ENCODE results near the gene ROBO2. TPM values are rescaled to one million over a fixed set of nuclear protein-coding genes. Genes with fewer than 3 reads are reported as not detected.

ROBO2 gene
- total RNA-seq, 4 donors from 2014 or later, result 0.30 to 4.3 (median 2.0) TPM

DNA sequence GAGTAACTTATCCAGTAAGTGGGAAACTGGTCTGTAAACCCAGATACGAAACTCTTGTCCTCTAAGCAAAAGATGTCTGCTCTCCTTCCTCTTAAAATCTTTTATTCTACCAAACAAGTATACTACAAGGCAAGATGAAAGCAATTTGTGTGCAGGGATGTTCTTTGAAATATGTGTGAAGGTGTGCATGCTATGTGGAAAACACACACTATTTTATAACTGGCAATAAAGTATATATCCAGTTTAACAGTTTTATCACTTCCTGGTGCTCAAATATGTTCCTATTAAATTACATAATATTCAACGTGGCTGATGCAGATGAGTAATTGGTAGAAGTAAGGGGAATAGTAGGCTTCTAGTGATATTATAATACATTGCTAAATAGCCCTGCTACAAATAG lies 566.5 kb downstream of the ROBO2 start:
- H3K4me3 ChIP-seq (ENCODE audit: low read depth, poor library complexity, severe bottlenecking), result no peak overlapping the region
- no peak for TF ChIP-seq POLR2A (IDR thresholded peaks at IDR 0.05)
- TF ChIP-seq, protein P1, sequence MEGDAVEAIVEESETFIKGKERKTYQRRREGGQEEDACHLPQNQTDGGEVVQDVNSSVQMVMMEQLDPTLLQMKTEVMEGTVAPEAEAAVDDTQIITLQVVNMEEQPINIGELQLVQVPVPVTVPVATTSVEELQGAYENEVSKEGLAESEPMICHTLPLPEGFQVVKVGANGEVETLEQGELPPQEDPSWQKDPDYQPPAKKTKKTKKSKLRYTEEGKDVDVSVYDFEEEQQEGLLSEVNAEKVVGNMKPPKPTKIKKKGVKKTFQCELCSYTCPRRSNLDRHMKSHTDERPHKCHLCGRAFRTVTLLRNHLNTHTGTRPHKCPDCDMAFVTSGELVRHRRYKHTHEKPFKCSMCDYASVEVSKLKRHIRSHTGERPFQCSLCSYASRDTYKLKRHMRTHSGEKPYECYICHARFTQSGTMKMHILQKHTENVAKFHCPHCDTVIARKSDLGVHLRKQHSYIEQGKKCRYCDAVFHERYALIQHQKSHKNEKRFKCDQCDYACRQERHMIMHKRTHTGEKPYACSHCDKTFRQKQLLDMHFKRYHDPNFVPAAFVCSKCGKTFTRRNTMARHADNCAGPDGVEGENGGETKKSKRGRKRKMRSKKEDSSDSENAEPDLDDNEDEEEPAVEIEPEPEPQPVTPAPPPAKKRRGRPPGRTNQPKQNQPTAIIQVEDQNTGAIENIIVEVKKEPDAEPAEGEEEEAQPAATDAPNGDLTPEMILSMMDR (IDR thresholded peaks at IDR 0.05), result no peak
- intact Hi-C loops (cut with DNase I; ENCODE audit: low total_unique reads), result no loop called here
- no peak for DNase-seq (ENCODE audit: low spot score in 2 of 2)
- 65 to 69% methylated on average over 2 of the region's 2 CpGs for WGBS, 2 donors

DNA sequence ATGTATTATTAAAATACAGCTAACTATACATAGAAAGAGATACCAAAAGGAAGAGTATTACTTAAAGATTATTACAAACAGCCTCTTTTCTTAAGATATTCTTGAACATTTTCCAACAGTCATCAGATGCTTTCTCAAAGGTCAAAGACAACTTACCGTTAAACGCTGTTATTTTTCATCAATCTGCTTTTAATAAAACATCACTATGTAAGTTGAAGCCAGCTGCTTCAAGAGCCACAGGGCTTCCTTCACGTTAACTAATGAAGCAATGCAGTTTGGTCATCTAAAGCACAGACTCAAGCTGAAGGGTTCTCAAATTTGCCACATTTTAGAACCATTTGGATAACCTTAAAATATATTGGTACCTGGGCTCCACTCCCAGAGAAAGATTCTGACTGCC lies 578.8 kb downstream of the ROBO2 start:
- no peak for DNase-seq (ENCODE audit: low spot score in 2 of 2)
- no peak overlapping the region for H3K4me3 ChIP-seq (ENCODE audit: low read depth, poor library complexity, severe bottlenecking)
- TF ChIP-seq, protein P1 (IDR thresholded peaks at IDR 0.05), result no peak
- no peak for TF ChIP-seq POLR2A (IDR thresholded peaks at IDR 0.05)
- WGBS, 2 donors, result 49 to 67% methylated on average over 3 of the region's 3 CpGs
- intact Hi-C loops (cut with DNase I; ENCODE audit: low total_unique reads), result no loop called here

DNA sequence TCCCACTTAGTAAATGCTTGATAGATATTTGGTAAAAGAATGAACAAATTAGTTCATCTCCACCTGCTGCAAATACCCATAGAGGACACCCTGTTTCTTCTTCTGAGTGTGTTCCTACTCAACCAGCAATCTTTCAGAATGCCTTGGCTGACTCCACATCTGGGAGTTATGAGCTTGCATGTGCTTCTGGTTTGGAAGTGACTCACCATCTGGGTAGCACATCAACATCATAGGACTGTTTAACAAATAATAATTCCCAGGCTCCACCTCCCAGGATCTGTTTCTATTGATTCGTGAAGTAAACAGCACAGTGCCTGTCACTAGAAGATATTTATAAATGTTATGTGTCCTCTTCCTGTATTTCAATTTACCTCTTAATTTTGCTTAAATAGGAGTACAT lies 580.1 kb downstream of the ROBO2 start:
- WGBS, 2 donors, result 57 to 66% methylated on average over 1 of the region's 1 CpG
- intact Hi-C loops (cut with DNase I; ENCODE audit: low total_unique reads), result no loop called here
- peak in 1 of 2 donors; percentile 66 for DNase-seq (ENCODE audit: low spot score in 2 of 2)
- TF ChIP-seq, protein P1 (IDR thresholded peaks at IDR 0.05), result no peak
- no peak for TF ChIP-seq POLR2A (IDR thresholded peaks at IDR 0.05)
- no peak overlapping the region for H3K4me3 ChIP-seq (ENCODE audit: low read depth, poor library complexity, severe bottlenecking)

DNA sequence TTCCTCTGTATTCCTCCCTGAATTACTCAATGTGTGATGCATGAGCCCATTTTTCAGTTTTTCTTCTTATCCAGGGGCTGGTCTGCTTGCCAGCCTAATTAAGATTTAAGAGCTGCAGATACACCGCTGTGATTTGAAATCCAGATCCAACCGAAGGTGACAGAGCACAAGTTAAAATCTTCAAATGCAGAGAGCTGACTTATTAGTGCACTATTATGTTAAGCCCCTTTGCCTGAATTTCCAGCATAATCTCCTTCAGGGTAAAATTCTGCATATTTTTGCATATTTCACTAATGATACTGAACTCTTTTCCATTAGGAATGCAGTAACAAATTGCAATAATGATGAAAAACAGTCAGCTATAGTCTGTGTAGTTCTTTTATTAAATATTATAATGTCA lies 583.6 kb downstream of the ROBO2 start:
- no peak for DNase-seq (ENCODE audit: low spot score in 2 of 2)

DNA sequence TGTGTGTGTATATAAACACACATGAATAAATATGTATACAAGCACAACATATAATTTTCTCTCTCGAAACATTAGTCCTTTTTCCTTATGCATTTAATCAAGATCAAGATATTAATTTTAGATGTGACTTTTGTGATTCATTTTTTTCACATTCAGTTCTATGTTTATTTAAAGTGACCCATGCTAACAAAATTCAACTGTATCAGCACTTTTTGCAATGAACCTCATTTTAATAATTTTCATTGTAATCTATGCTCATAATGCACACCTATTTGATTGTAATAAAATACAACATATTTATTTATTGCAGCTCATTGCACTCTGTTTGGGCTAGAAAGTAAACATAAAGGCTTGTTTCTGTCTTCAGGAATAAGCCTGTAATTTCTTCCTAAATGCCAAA lies 586.3 kb downstream of the ROBO2 start:
- WGBS, 2 donors, result 96% methylated on average over 1 of the region's 1 CpG
- intact Hi-C loops (cut with DNase I; ENCODE audit: low total_unique reads), result no loop called here
- TF ChIP-seq POLR2A (IDR thresholded peaks at IDR 0.05), result no peak
- TF ChIP-seq, protein P1 (IDR thresholded peaks at IDR 0.05), result no peak
- no peak for DNase-seq (ENCODE audit: low spot score in 2 of 2)
- no peak overlapping the region for H3K4me3 ChIP-seq (ENCODE audit: low read depth, poor library complexity, severe bottlenecking)

More for the DNA sequence above, 583.6 kb downstream of the ROBO2 start:
- intact Hi-C loops (cut with DNase I; ENCODE audit: low total_unique reads), result no loop called here
- no peak for TF ChIP-seq POLR2A (IDR thresholded peaks at IDR 0.05)
- TF ChIP-seq, protein P1 (IDR thresholded peaks at IDR 0.05), result no peak
- 84 to 88% methylated on average over 2 of the region's 2 CpGs for WGBS, 2 donors
- no peak overlapping the region for H3K4me3 ChIP-seq (ENCODE audit: low read depth, poor library complexity, severe bottlenecking)

DNA sequence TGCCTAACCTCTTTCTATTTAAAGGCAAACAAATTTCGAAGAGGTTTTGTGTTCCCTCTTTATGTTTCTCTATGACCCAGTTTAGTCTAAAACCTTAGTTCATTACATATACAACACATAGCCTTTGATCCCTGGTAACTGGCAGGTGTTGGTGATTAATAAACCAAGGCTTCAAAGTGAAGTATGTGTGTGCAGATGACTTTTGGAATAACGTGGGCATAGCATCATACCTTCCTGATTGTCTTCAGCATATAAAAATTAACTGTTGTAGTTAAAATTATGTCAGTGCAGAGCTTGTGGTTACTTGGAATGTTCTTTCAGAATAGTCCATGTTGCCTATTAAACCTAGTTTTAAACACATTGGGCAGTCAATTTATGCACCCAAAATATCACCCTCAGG lies 608.3 kb downstream of the ROBO2 start:
- WGBS, 2 donors, result 39 to 45% methylated on average over 2 of the region's 2 CpGs
- intact Hi-C loops (cut with DNase I; ENCODE audit: low total_unique reads), result no loop called here
- DNase-seq (ENCODE audit: low spot score in 2 of 2), result no peak
- TF ChIP-seq, protein P1 (IDR thresholded peaks at IDR 0.05), result no peak
- TF ChIP-seq POLR2A (IDR thresholded peaks at IDR 0.05), result no peak
- no peak overlapping the region for H3K4me3 ChIP-seq (ENCODE audit: low read depth, poor library complexity, severe bottlenecking)

All from lower leg skin (tissue), 4 donors.